Smooth muscle cell (in vitro differentiated cells): Measurements from ENCODE around the gene NHSL1. TPM values are rescaled to one million over a fixed set of nuclear protein-coding genes. Genes with fewer than 3 reads are reported as not detected.

Experiments
- DNase-seq: peaks from one replicate; lab custom pipeline; 2025; ENCODE audit not compliant: unreplicated experiment; lab: John Stamatoyannopoulos, UW
- H2AFZ ChIP-seq: fragments of 200-600 bp; sonication (generic); 2 replicates; pipeline ENCODE4 v1.6.0; 2016; ENCODE audit warnings: antibody characterized with exemption, low read depth, mild to moderate bottlenecking
- H3F3A ChIP-seq: fragments of 200-600 bp; sonication (generic); 2 replicates; pipeline ENCODE4 v1.6.0; 2017; ENCODE audit warnings: antibody characterized with exemption, low read depth
- H3K27ac ChIP-seq: fragments of 200-600 bp; sonication (generic); 2 replicates; pipeline ENCODE4 v1.5.1; 2016; ENCODE audit warnings: low read depth, mild to moderate bottlenecking
- H3K27me3 ChIP-seq: fragments of 200-600 bp; sonication (generic); 2 replicates; pipeline ENCODE4 v1.6.1; 2016; ENCODE audit warnings: low read depth, mild to moderate bottlenecking
- H3K36me3 ChIP-seq: fragments of 200-600 bp; sonication (generic); 2 replicates; pipeline ENCODE4 v1.5.1; 2016; ENCODE audit warnings: low read depth
- H3K4me1 ChIP-seq: fragments of 200-600 bp; sonication (generic); 2 replicates; pipeline ENCODE4 v1.5.1; 2016; ENCODE audit warnings: low read depth
- H3K4me2 ChIP-seq: fragments of 200-600 bp; sonication (generic); 2 replicates; pipeline ENCODE4 v1.6.0; 2016; ENCODE audit warnings: mild to moderate bottlenecking
- H3K4me3 ChIP-seq: fragments of 200-600 bp; sonication (generic); 2 replicates; pipeline ENCODE4 v1.5.1; 2016; ENCODE audit warnings: mild to moderate bottlenecking
- H3K79me2 ChIP-seq: fragments of 200-600 bp; sonication (generic); 2 replicates; pipeline ENCODE4 v1.6.0; 2016; ENCODE audit warnings: low read depth, mild to moderate bottlenecking
- H3K9ac ChIP-seq: fragments of 200-600 bp; sonication (generic); 2 replicates; pipeline ENCODE4 v1.6.0; 2016; ENCODE audit warnings: low read depth
- H3K9me3 ChIP-seq: fragments of 200-600 bp; sonication (generic); replicated peaks from 2 replicates; pipeline ENCODE4 v1.5.1; 2016; ENCODE audit warnings: low read depth
- H4K20me1 ChIP-seq: fragments of 200-600 bp; sonication (generic); 2 replicates; pipeline ENCODE4 v1.6.0; 2016; ENCODE audit warnings: low read depth
- WGBS: methylation state at CpG from one replicate; pipeline ENCODE4 v1.1.7; 2016; ENCODE audit warnings: low lambda C conversion rate; 5-methylcytosine and 5-hydroxymethylcytosine counted together
- polyA plus RNA-seq: library from polyadenylated mRNA; unstranded; fragments of >200 nt; fragmentation: Nextera tagmentation; extraction: Ambion mirVana; gene quantifications from 2 replicates; pipeline ENCODE4 v1.2.1, GENCODE V29; 2016
- total RNA-seq: library from RNA; depleted of rRNA; stranded (reverse); fragments of >200 nt; gene quantifications from 2 replicates; pipeline ENCODE4 v1.2.3, GENCODE V29; 2014
- TF ChIP-seq, protein P1 (sequence below): fragments of 200-600 bp; sonication (generic); IDR thresholded peaks from 2 replicates; pipeline ENCODE4 v1.5.1; 2017; ENCODE audit warnings: borderline replicate concordance, mild to moderate bottlenecking, antibody characterized with exemption; ENCODE audit not compliant: insufficient read depth, poor library complexity, severe bottlenecking

NHSL1 gene
- total and polyA plus RNA-seq, 2 experiments from 2014 or later: 6.6 to 7.2 TPM

DNA sequence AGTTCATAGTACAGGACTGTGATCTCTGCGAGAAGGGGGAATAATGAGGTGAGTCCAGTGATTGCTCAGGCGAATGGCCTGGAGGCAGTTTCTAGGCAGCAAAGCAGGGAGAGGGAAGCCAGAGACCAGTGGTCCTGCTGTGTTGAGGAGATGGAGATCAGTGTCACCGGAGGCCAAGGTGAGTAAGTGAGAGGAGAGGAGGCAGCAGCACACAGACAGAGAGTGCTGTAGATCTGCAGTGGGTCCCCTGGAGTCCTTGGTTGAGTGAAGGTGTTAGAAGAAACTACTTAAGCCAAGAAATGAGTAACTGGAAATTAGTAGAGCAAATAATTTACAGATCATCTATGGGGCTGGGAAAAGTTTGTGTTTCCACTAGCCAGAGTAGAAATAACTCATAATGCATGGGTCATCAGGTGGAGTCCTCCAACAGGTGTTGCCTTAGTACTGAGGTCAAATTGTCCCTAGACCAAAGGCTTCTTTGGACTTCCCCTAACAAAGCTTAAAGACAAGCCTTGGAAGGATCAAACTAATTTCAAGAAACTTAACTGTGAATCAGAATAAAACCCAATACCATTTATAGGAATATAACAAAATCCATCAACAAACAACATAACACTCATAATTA is 81.7 kb downstream of the NHSL1 start:
- no peak for DNase-seq
- Histone ChIP-seq H2AFZ (no peak overlapping the region), H3F3A (no peaks in the 10 kb centered on the region), H3K79me2 (no peaks in the 10 kb centered on the region), H3K9me3 (no peaks in the 10 kb centered on the region), H3K4me3 (no peak overlapping the region), H4K20me1 (no peaks in the 10 kb centered on the region), H3K27ac (no peak overlapping the region), H3K9ac (no peak overlapping the region), H3K27me3 (no peaks in the 10 kb centered on the region), H3K4me2 (no peak overlapping the region), H3K36me3 (peaks cover 10% of the 10 kb centered on the region), H3K4me1 (no peaks in the 10 kb centered on the region)
- 66% methylated on average over 3 of the region's 3 CpGs for WGBS
- TF ChIP-seq, protein P1, sequence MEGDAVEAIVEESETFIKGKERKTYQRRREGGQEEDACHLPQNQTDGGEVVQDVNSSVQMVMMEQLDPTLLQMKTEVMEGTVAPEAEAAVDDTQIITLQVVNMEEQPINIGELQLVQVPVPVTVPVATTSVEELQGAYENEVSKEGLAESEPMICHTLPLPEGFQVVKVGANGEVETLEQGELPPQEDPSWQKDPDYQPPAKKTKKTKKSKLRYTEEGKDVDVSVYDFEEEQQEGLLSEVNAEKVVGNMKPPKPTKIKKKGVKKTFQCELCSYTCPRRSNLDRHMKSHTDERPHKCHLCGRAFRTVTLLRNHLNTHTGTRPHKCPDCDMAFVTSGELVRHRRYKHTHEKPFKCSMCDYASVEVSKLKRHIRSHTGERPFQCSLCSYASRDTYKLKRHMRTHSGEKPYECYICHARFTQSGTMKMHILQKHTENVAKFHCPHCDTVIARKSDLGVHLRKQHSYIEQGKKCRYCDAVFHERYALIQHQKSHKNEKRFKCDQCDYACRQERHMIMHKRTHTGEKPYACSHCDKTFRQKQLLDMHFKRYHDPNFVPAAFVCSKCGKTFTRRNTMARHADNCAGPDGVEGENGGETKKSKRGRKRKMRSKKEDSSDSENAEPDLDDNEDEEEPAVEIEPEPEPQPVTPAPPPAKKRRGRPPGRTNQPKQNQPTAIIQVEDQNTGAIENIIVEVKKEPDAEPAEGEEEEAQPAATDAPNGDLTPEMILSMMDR: no peak

DNA sequence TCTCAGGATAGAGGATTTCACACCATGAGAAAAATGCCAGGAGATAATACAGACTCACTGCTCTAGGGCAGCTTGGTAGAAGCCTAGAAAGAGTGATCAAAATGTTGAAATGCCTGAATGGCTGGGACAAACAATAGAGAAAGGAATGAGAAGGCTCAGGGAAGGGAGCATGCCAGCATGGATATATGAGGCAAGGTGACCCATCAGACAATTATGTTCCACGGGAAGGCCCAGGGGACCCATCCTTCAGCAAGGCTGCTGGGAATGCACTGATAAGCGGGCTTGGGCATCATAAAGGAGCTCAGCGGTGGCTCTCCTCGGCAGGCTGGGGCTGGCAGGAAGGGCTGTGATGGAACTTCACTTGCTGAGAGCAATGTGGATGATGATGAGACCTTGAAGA is 83.1 kb downstream of the NHSL1 start:
- no peak for DNase-seq
- 80% methylated on average over 4 of the region's 4 CpGs for WGBS
- no peak overlapping the region for H3K9ac ChIP-seq
- no peak overlapping the region for H3K4me3 ChIP-seq
- H3K9me3 ChIP-seq: no peaks in the 10 kb centered on the region
- no peaks in the 10 kb centered on the region for H3K79me2 ChIP-seq
- H3K36me3 ChIP-seq: peaks cover 6% of the 10 kb centered on the region
- H3K4me1 ChIP-seq: no peaks in the 10 kb centered on the region
- H3K4me2 ChIP-seq: no peak overlapping the region
- no peaks in the 10 kb centered on the region for H3F3A ChIP-seq
- no peaks in the 10 kb centered on the region for H3K27me3 ChIP-seq
- H4K20me1 ChIP-seq: no peaks in the 10 kb centered on the region
- H3K27ac ChIP-seq: no peak overlapping the region
- TF ChIP-seq, protein P1: no peak
- H2AFZ ChIP-seq: no peak overlapping the region

DNA sequence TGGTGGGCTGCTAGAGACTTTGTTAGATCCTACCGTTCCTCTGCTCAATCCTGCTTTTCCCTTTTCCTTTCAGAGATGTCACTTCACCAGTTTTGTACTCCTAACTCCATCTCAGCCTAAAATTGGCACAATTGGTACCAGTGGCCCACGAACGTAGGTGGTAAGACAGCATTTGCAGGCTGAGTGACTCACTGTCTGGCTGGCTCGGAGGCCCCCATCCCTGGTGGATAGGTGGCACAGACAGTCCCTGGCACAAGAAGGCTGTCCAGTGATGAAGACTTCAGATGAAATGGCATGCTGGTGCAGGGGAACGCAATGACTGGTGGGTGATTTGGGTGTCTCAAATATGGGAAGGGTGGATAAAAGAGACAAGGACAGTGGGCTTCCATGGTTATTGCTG is 84.2 kb downstream of the NHSL1 start:
- Histone ChIP-seq H3K4me3 (no peak overlapping the region), H3K27me3 (no peaks in the 10 kb centered on the region), H2AFZ (no peak overlapping the region), H3K27ac (no peak overlapping the region), H3K4me1 (no peaks in the 10 kb centered on the region), H3K9ac (no peak overlapping the region), H4K20me1 (no peaks in the 10 kb centered on the region), H3K4me2 (no peak overlapping the region), H3K79me2 (no peaks in the 10 kb centered on the region), H3K9me3 (no peaks in the 10 kb centered on the region), H3K36me3 (peaks cover 6% of the 10 kb centered on the region), H3F3A (no peaks in the 10 kb centered on the region)
- TF ChIP-seq, protein P1: no peak
- WGBS: 94% methylated on average over 5 of the region's 5 CpGs
- DNase-seq: no peak
